Heart right ventricle (tissue), 16 donors: Measurements from ENCODE around the gene NHERF1. TPM values are rescaled to one million over a fixed set of nuclear protein-coding genes. Genes with fewer than 3 reads are reported as not detected.
A peak's percentile ranks its signal among the peaks of the same experiment; 100 is the strongest.

Experiments used
- ATAC-seq, 8 donors: fragments of 200-7000 bp; cut with Tn5 transposase; one replicate each; pipeline ENCODE4 v1.9.1; 2020; ENCODE audit warnings: mild to moderate bottlenecking in 8 of 8, moderate library complexity in 8 of 8, moderate number of reproducible peaks in 1 of 8
- DNase-seq, 2 donors: peaks; one replicate each; pipeline ENCODE4 v3.0.0-alpha.2; 2020
- H3K27ac ChIP-seq, 10 donors: fragments of 200-600 bp; sonication (generic) in 2 of 10; one replicate each; pipeline versions ENCODE4 v1.5.0 to v1.8.0; 2020 to 2022; ENCODE audit warnings: mild to moderate bottlenecking in 3 of 10
- H3K27me3 ChIP-seq, 7 donors: fragments of 200-600 bp; one replicate each; pipeline ENCODE4 v1.8.0; 2021 to 2022; ENCODE audit warnings: mild to moderate bottlenecking in 2 of 7
- H3K36me3 ChIP-seq, 9 donors: fragments of 200-600 bp; sonication (generic) in 1 of 9; one replicate each; pipeline versions ENCODE4 v1.5.0 to v1.8.0; 2020 to 2022; ENCODE audit warnings: mild to moderate bottlenecking in 2 of 9
- H3K4me1 ChIP-seq, 9 donors: fragments of 200-600 bp; sonication (generic) in 1 of 9; one replicate each; pipeline versions ENCODE4 v1.5.0 to v1.8.0; 2020 to 2022; ENCODE audit warnings: mild to moderate bottlenecking in 4 of 9
- H3K4me3 ChIP-seq, 10 donors: fragments of 200-600 bp; sonication (generic) in 2 of 10; one replicate each; pipeline versions ENCODE4 v1.5.0 to v1.8.0; 2020 to 2022; ENCODE audit warnings: mild to moderate bottlenecking in 7 of 10, moderate library complexity in 2 of 10
- H3K9me3 ChIP-seq, 11 donors: fragments of 200-600 bp in 10 of 11; sonication (generic) in 2 of 11; one replicate each; pipeline versions ENCODE4 v1.5.0 to v1.8.0; 2013 to 2022; ENCODE audit warnings: mild to moderate bottlenecking in 2 of 11, control low read depth in 1 of 11, moderate library complexity in 1 of 11
- CTCF ChIP-seq, 9 donors: fragments of 200-600 bp; sonication (generic) in 2 of 9; IDR thresholded peaks; one replicate each; pipeline versions ENCODE4 v1.5.0 to v1.8.0; 2021 to 2022; ENCODE audit warnings: antibody characterized with exemption in 9 of 9, mild to moderate bottlenecking in 5 of 9, moderate library complexity in 1 of 9
- WGBS, 2 donors: extraction: QIAGEN DNeasy Blood & Tissue Kit; methylation state at CpG; one replicate each; pipeline ENCODE4 v1.1.7; 2013; ENCODE audit warnings: inconsistent platforms in 1 of 2; 5-methylcytosine and 5-hydroxymethylcytosine counted together
- intact Hi-C, 10 donors: fragments of 100-400 bp; cut with DNase I; formaldehyde crosslinking; loops; one replicate each; pipeline versions ENCODE4 v1.11.1 to v1.14.2; 2022
- polyA plus RNA-seq, 2 donors: library from polyadenylated mRNA; stranded (reverse); fragments of 200-250 nt; gene quantifications; one replicate each; pipeline ENCODE4 v1.2.3, GENCODE V29; 2013
- total RNA-seq, 10 donors: library from RNA; stranded (reverse); fragmentation: NEBNext Ultra II Directional in 3 of 10; extraction: Animal tissue kit (Norgen Biotek cat#: 25700) in 3 of 10; gene quantifications; one replicate each; pipeline versions ENCODE4 v1.2.1 to v1.2.4, GENCODE V29; 2021 to 2023
- donor health status: Arrhythmogenic right ventricular cardiomyopathy.
- donor health status: ischemic (EF 13 %, LVEDD 7.1; RV severe dilation, severe dysfunction).
- donor health status: healthy with polysubstance abuse.
- donor health status: DM: no; HTN: yes; CAD: no.
- donor health status: DM: no; HTN: no; CAD: no.
- donor health status: ischemic (EF 25% LVEDD 6.9; RV normal size, moderate dysfunction).
- donor health status: ischemic (EF 25% LVEDD 5.7; RV mildly dilated, moderate dysfunction).
- donor health status: healthy.
- donor health status: DM: yes; HTN: yes; CAD: no.
- donor health status: Ischemic cardiomyopathy.
- donor health status: ischemic (EF 35%, LVEDD 5.7; RV mildly dilated, moderate dysfunction).
- donor health status: nonischemic (EF 11% LVEDD 7.7; RV severe dilation, severe dysfunction).
- donor health status: DM: yes; HTN: yes; CAD: no.
- donor health status: PGD.
- donor health status: ischemic (EF 29% LVEDD 5.4; RV normal size, mild dysfunction).
- donor health status: nonischemic (EF 23%, LVEDD 6.1; RV moderate dilation, normal function).

NHERF1 gene
- total and polyA plus RNA-seq, 12 donors: 6.7 to 33.4 (median 12.7) TPM

DNA sequence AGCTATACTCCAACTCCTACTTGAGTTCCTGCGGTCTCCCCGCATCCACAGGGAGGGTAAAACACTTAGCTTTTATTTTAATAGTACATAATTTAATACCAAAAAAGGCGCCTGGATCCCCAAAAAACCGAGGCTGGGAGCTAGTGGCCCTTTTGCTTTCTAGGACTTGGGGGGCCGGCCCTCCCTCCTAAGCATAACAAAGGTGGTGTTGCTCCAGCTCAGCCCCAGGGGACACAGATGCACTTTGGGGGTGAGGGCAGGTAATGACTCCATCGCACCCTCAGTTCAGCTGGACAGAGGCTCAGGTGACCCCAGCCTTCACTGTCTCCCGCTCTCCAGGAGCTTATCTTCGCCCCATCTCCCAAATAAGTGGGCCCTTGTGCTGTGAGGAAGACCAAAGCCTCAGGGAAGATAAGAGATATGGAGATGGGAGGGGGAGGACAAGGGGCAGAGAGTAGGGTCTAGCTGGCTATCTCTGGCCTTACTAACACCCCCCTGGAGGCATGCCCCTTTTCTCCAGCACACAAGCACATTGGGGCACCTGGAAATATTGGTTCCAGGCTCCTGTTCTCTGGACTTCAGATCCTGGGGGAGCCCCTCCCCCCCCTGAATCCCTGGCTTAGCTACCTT is 2.8 kb upstream of the NHERF1 start:
- peak overlapping the region in 6 of 10 donors; percentile 15 to 83 (median 53) for H3K27ac ChIP-seq
- no peak for TF ChIP-seq CTCF (IDR thresholded peaks at IDR 0.05)
- 84 to 87% methylated on average over 8 of the region's 8 CpGs for WGBS, 2 donors
- intact Hi-C loops: loop anchor here in 8 of 10 donors (1.0 to 10.0 kb wide), 8 partner anchors 23 to 541 kb away; partner anchors contain the start of gene RPL38 (in 1 of the 8)
- peaks cover 0 to 13% (median 7%) of the 10 kb centered on the region in 7 donors for H3K27me3 ChIP-seq
- no peak for DNase-seq
- no peaks in the 10 kb centered on the region for H3K36me3 ChIP-seq
- H3K9me3 ChIP-seq: no peaks in the 10 kb centered on the region
- H3K4me3 ChIP-seq: no peak overlapping the region
- no peak for ATAC-seq
- H3K4me1 ChIP-seq: peaks cover 7 to 88% (median 52%) of the 10 kb centered on the region in 9 donors

GRCh38 chr17:74746376-74746775 is 2.1 kb upstream of the NHERF1 start:
- Histone ChIP-seq H3K27ac (peak overlapping the region in 4 of 10 donors; percentile 9 to 92 (median 82)), H3K27me3 (peaks cover 0 to 6% (median 0%) of the 10 kb centered on the region in 7 donors), H3K4me3 (no peak overlapping the region), H3K4me1 (peaks cover 7 to 88% (median 59%) of the 10 kb centered on the region in 9 donors), H3K36me3 (no peaks in the 10 kb centered on the region), H3K9me3 (no peaks in the 10 kb centered on the region)
- WGBS, 2 donors: 85 to 87% methylated on average over 5 of the region's 5 CpGs
- intact Hi-C loops: loop anchor here in 4 of 10 donors (5.0 to 10.0 kb wide), 4 partner anchors 36 to 542 kb away; partner anchors contain the start of gene RPL38 (in 1 of the 4)
- no peak for ATAC-seq
- no peak for DNase-seq
- TF ChIP-seq CTCF (IDR thresholded peaks at IDR 0.05): no peak

- WGBS, 2 donors: 34 to 46% methylated on average over 6 of the region's 6 CpGs
- Histone ChIP-seq H3K4me1 (peaks cover 7 to 88% (median 54%) of the 10 kb centered on the region in 9 donors), H3K9me3 (no peaks in the 10 kb centered on the region), H3K4me3 (no peak overlapping the region), H3K36me3 (no peaks in the 10 kb centered on the region), H3K27ac (peak overlapping the region in 6 of 10 donors; percentile 13 to 92 (median 84)), H3K27me3 (peaks cover 0 to under 1% (median 0%) of the 10 kb centered on the region in 7 donors)
- no peak for TF ChIP-seq CTCF (IDR thresholded peaks at IDR 0.05)
- ATAC-seq (no peak), DNase-seq (no peak)
- intact Hi-C loops: loop anchor here in 4 of 10 donors (5.0 to 10.0 kb wide), 4 partner anchors 35 to 542 kb away; partner anchors contain the start of gene RPL38 (in 1 of the 4)
These were observed 1.5 kb upstream of the NHERF1 start for GRCh38 chr17:74746922-74747321.

DNA sequence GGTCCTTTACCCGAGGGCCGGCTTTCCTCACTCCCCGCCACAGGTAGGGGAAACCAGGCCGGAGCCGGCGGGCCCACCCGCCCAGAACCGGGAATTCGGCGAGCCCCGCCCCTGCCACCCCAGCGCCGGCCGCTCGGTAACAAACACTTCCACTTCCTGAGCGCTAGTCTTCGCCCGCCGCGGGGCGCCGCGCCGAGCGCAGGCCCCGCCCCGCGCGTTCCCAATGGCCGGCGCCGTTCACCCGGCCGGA is 224 bp upstream of the NHERF1 start:
- intact Hi-C loops: loop anchor here in 4 of 10 donors (2.0 to 10.0 kb wide), 5 partner anchors 23 to 543 kb away; partner anchors contain the start of gene RPL38 (in 1 of the 4)
- Histone ChIP-seq H3K36me3 (peaks cover 0 to 4% (median 0%) of the 10 kb centered on the region in 9 donors), H3K27me3 (no peaks in the 10 kb centered on the region), H3K9me3 (no peaks in the 10 kb centered on the region), H3K27ac (peak overlapping the region; percentile 37 to 92 (median 82)), H3K4me1 (peaks cover 7 to 88% (median 49%) of the 10 kb centered on the region in 9 donors), H3K4me3 (peak overlapping the region; percentile 36 to 95 (median 88))
- ATAC-seq (no peak), DNase-seq (no peak)
- peak in 4 of 9 donors; percentile 5 to 36 (median 24) for TF ChIP-seq CTCF (IDR thresholded peaks at IDR 0.05)
- WGBS, 2 donors: 0 to 1% methylated on average over 34 of the region's 34 CpGs
